Endothelial cell (in vitro differentiated cells): ENCODE data around the gene SULT4A1. TPM values are rescaled to one million over a fixed set of nuclear protein-coding genes. Genes with fewer than 3 reads are reported as not detected.

Experiments
- DNase-seq: peaks from one replicate; pipeline ENCODE4 v3.0.0; 2021; ENCODE audit warnings: low spot score
- H3K27ac Mint-ChIP-seq: one replicate; pipeline ENCODE4 v1.8.0; 2021; ENCODE audit warnings: mixed read lengths, inconsistent platforms; ENCODE audit not compliant: unreplicated experiment
- H3K27me3 Mint-ChIP-seq: one replicate; pipeline ENCODE4 v1.8.0; 2021; ENCODE audit warnings: mild to moderate bottlenecking, moderate library complexity, mixed read lengths, inconsistent platforms; ENCODE audit not compliant: unreplicated experiment
- H3K36me3 Mint-ChIP-seq: one replicate; pipeline ENCODE4 v1.8.0; 2021; ENCODE audit warnings: mild to moderate bottlenecking, low read depth, mixed read lengths, inconsistent platforms; ENCODE audit not compliant: unreplicated experiment
- H3K4me1 Mint-ChIP-seq: one replicate; pipeline ENCODE4 v1.8.0; 2021; ENCODE audit warnings: mild to moderate bottlenecking, mixed read lengths, inconsistent platforms; ENCODE audit not compliant: unreplicated experiment
- H3K4me3 Mint-ChIP-seq: one replicate; pipeline ENCODE4 v1.8.0; 2021; ENCODE audit warnings: mild to moderate bottlenecking, mixed read lengths, inconsistent platforms; ENCODE audit not compliant: unreplicated experiment
- H3K9me3 Mint-ChIP-seq: one replicate; pipeline ENCODE4 v1.8.0; 2021; ENCODE audit warnings: mixed read lengths, inconsistent platforms; ENCODE audit not compliant: unreplicated experiment
- CTCF ChIP-seq: fragments of 200-600 bp; sonication (generic); IDR thresholded peaks from one replicate; pipeline ENCODE4 v1.5.0; 2021; ENCODE audit warnings: antibody characterized with exemption; ENCODE audit not compliant: unreplicated experiment
- total RNA-seq: library from RNA; stranded (reverse); fragmentation: NEBNext Ultra II Directional; extraction: Animal tissue kit (Norgen Biotek cat#: 25700); gene quantifications from one replicate; pipeline ENCODE4 v1.2.1, GENCODE V29; 2021; ENCODE audit not compliant: unreplicated experiment

The SULT4A1 gene
- total RNA-seq, 1 donor from 2014 or later: 16.5 TPM

- peaks cover 11% of the 10 kb centered on the region for H3K27me3 Mint-ChIP-seq
- no peak for DNase-seq
- no peak overlapping the region for H3K4me3 Mint-ChIP-seq
- peaks cover 4% of the 10 kb centered on the region for H3K36me3 Mint-ChIP-seq
- peaks cover 3% of the 10 kb centered on the region for H3K4me1 Mint-ChIP-seq
- no peaks in the 10 kb centered on the region for H3K9me3 Mint-ChIP-seq
- TF ChIP-seq CTCF: no peak
- H3K27ac Mint-ChIP-seq: no peak overlapping the region
Observed at GRCh38 chr22:43886231-43886630, 23.9 kb upstream of the SULT4A1 start.

- Mint-ChIP-seq H3K9me3 (no peaks in the 10 kb centered on the region), H3K4me3 (no peak overlapping the region), H3K36me3 (peaks cover 4% of the 10 kb centered on the region), H3K4me1 (peaks cover 3% of the 10 kb centered on the region), H3K27me3 (peaks cover 11% of the 10 kb centered on the region), H3K27ac (no peak overlapping the region)
- DNase-seq: no peak
- no peak for TF ChIP-seq CTCF
Observed at GRCh38 chr22:43885786-43886185, 23.5 kb upstream of the SULT4A1 start.

- Mint-ChIP-seq H3K27me3 (peaks cover 11% of the 10 kb centered on the region), H3K36me3 (peaks cover 4% of the 10 kb centered on the region), H3K9me3 (no peaks in the 10 kb centered on the region), H3K4me1 (peaks cover 3% of the 10 kb centered on the region), H3K27ac (no peak overlapping the region), H3K4me3 (no peak overlapping the region)
- no peak for DNase-seq
- TF ChIP-seq CTCF: peak; percentile 19
Observed at GRCh38 chr22:43885319-43885671, 23.0 kb upstream of the SULT4A1 start.

GRCh38 chr22:43884600-43885318 lies 22.4 kb upstream of the SULT4A1 start:
- H3K27me3 Mint-ChIP-seq: peaks cover 11% of the 10 kb centered on the region

More at GRCh38 chr22:43884600-43885318, 22.4 kb upstream of the SULT4A1 start:
- H3K36me3 Mint-ChIP-seq: peaks cover 4% of the 10 kb centered on the region
- no peak overlapping the region for H3K27ac Mint-ChIP-seq
- TF ChIP-seq CTCF: peak; percentile 85
- H3K9me3 Mint-ChIP-seq: no peaks in the 10 kb centered on the region
- no peak overlapping the region for H3K4me3 Mint-ChIP-seq
- H3K4me1 Mint-ChIP-seq: peaks cover 3% of the 10 kb centered on the region
- peak; percentile 76 for DNase-seq
